GM21717 (cell line): ENCODE results near the gene SLC31A1.
"Not testable (repeated sequence)": the region's sequence is repeated elsewhere in the genome, so short reads cannot be mapped to it uniquely, and the experiment has no call there.

Experiments used
- ATAC-seq: cut with Tn5 transposase; IDR thresholded peaks from one replicate; pipeline ENCODE4 v1.9.1; 2021; ENCODE audit warnings: mild to moderate bottlenecking, moderate library complexity; ENCODE audit not compliant: unreplicated experiment

Gene SLC31A1

GRCh38 chr9:113258282-113258681 lies 36.9 kb downstream of the SLC31A1 start:
- no peak for ATAC-seq

GRCh38 chr9:113261917-113262671 lies 40.8 kb downstream of the SLC31A1 start:
- ATAC-seq, result no peak

- ATAC-seq, result no peak
These were observed 44.8 kb downstream of the SLC31A1 start for GRCh38 chr9:113266174-113266573.

GRCh38 chr9:113267911-113268566 lies 46.7 kb downstream of the SLC31A1 start:
- no peak for ATAC-seq

GRCh38 chr9:113269355-113269754 lies 48.0 kb downstream of the SLC31A1 start:
- ATAC-seq, result no peak

GRCh38 chr9:113269871-113270270 lies 48.5 kb downstream of the SLC31A1 start:
- no peak for ATAC-seq

GRCh38 chr9:113274474-113275156 lies 53.3 kb downstream of the SLC31A1 start:
- peak; percentile 9 for ATAC-seq

- peak; percentile 99 for ATAC-seq
These were observed 54.1 kb downstream of the SLC31A1 start, which contains the start of the genes CDC26 and PRPF4 for GRCh38 chr9:113275157-113276131. Gene CDC26 (minus strand): TSS chr9:113275572. CDS start chr9:113272507, 3,065 bp downstream. Gene PRPF4 (plus strand): TSS chr9:113275658. CDS start chr9:113275744, 86 bp downstream.

GRCh38 chr9:113278840-113279239 lies 57.5 kb downstream of the SLC31A1 start:
- no peak for ATAC-seq

GRCh38 chr9:113281356-113281755 lies 60.0 kb downstream of the SLC31A1 start:
- no peak for ATAC-seq

GRCh38 chr9:113289091-113289490 lies 67.7 kb downstream of the SLC31A1 start:
- no peak for ATAC-seq

- ATAC-seq, result no peak
These were observed 68.8 kb downstream of the SLC31A1 start for GRCh38 chr9:113290052-113290607.

GRCh38 chr9:113293285-113293878 lies 72.0 kb downstream of the SLC31A1 start:
- ATAC-seq, result no peak

- not testable (repeated sequence) for ATAC-seq
These were observed 74.9 kb downstream of the SLC31A1 start for GRCh38 chr9:113296247-113296646.

GRCh38 chr9:113296796-113297558 lies 75.6 kb downstream of the SLC31A1 start:
- ATAC-seq, result no peak

- ATAC-seq, result no peak
These were observed 77.0 kb downstream of the SLC31A1 start for GRCh38 chr9:113298311-113298710.

GRCh38 chr9:113298924-113299770 lies 77.8 kb downstream of the SLC31A1 start:
- ATAC-seq, result no peak

GRCh38 chr9:113299800-113300292 lies 78.5 kb downstream of the SLC31A1 start:
- no peak for ATAC-seq
